Esophagus squamous epithelium (tissue), 5 donors: Measurements from ENCODE around the gene STXBP3. TPM values are rescaled to one million over a fixed set of nuclear protein-coding genes. Genes with fewer than 3 reads are reported as not detected.
A peak's percentile ranks its signal among the peaks of the same experiment; 100 is the strongest.

Source experiments
- DNase-seq: peaks from one replicate; lab custom pipeline; 2025; lab: John Stamatoyannopoulos, UW
- H3K27ac ChIP-seq, 4 donors: fragments of 200-600 bp; sonication (generic); one replicate each; pipeline ENCODE4 v1.5.1; 2016 to 2019; ENCODE audit warnings: mild to moderate bottlenecking in 1 of 4
- H3K27me3 ChIP-seq, 4 donors: fragments of 200-600 bp; sonication (generic); 1 replicate in 3 of 4; 2 replicates in 1 of 4; pipeline versions ENCODE4 v1.5.1 to v1.6.0; 2017 to 2021; ENCODE audit warnings: antibody characterized with exemption in 1 of 4
- H3K36me3 ChIP-seq, 3 donors: fragments of 200-600 bp; sonication (generic); one replicate each; pipeline ENCODE4 v1.5.1; 2016 to 2019
- H3K4me1 ChIP-seq, 3 donors: fragments of 200-600 bp; sonication (generic); one replicate each; pipeline ENCODE4 v1.5.1; 2017 to 2019
- H3K4me3 ChIP-seq, 4 donors: fragments of 200-600 bp; sonication (generic); 1 replicate in 3 of 4; 2 replicates in 1 of 4; pipeline ENCODE4 v1.5.1; 2016 to 2019; ENCODE audit warnings: mild to moderate bottlenecking in 2 of 4, moderate library complexity in 1 of 4
- H3K9me3 ChIP-seq, 3 donors: fragments of 200-600 bp; sonication (generic); one replicate each; pipeline ENCODE4 v1.5.1; 2016 to 2019
- CTCF ChIP-seq, 6 experiments: fragments of 450-650 bp in 4 of 6; fragments of 200-600 bp in 2 of 6; sonication (generic) in 2 of 6; IDR thresholded peaks; one replicate each; pipeline ENCODE4 v1.5.1; 2016 to 2019; ENCODE audit warnings: antibody characterized with exemption in 6 of 6, mild to moderate bottlenecking in 4 of 6, moderate library complexity in 4 of 6
- POLR2A ChIP-seq, 4 donors: fragments of 450-650 bp; IDR thresholded peaks; one replicate each; pipeline ENCODE4 v1.6.1; 2017; ENCODE audit warnings: antibody characterized with exemption in 4 of 4, mild to moderate bottlenecking in 4 of 4, moderate library complexity in 3 of 4
- WGBS, 2 donors: methylation state at CpG; one replicate each; pipeline ENCODE4 v1.1.5; 2018; 5-methylcytosine and 5-hydroxymethylcytosine counted together
- intact Hi-C: fragments of 100-400 bp; cut with DNase I; formaldehyde crosslinking; loops from one replicate; pipeline ENCODE4 v1.15.0; 2022
- total RNA-seq, 4 donors: library from RNA; depleted of rRNA; stranded (reverse); fragments of >200 nt; gene quantifications; one replicate each; pipeline ENCODE4 v1.1.0, GENCODE V29; 2016
- donor health status: DM: yes; HTN: yes; CAD: no.

Gene STXBP3
- total RNA-seq, 4 donors from 2014 or later, result 31.3 to 79.9 (median 45.3) TPM

- no peak for DNase-seq
- WGBS, 2 donors, result 90 to 100% methylated on average over 2 of the region's 2 CpGs
- no peak overlapping the region for H3K4me3 ChIP-seq
These were observed 86.5 kb downstream of the STXBP3 start for GRCh38 chr1:108832929-108833328.

GRCh38 chr1:108841703-108842102 is 95.2 kb downstream of the STXBP3 start:
- Histone ChIP-seq H3K9me3 (no peaks in the 10 kb centered on the region), H3K27me3 (no peaks in the 10 kb centered on the region), H3K4me3 (no peak overlapping the region), H3K36me3 (no peaks in the 10 kb centered on the region), H3K27ac (peak overlapping the region in 2 of 4 donors; percentile 27 to 46), H3K4me1 (peaks cover 0 to 33% (median 12%) of the 10 kb centered on the region in 3 donors)
- no peak for DNase-seq
- 38 to 44% methylated on average over 1 of the region's 1 CpG for WGBS, 2 donors
- intact Hi-C loops, result no loop called here
- TF ChIP-seq POLR2A (IDR thresholded peaks at IDR 0.05) (no peak), CTCF (IDR thresholded peaks at IDR 0.05) (no peak)

More at GRCh38 chr1:108832929-108833328, 86.5 kb downstream of the STXBP3 start:
- Histone ChIP-seq H3K9me3 (no peaks in the 10 kb centered on the region), H3K4me1 (peaks cover 20 to 46% (median 27%) of the 10 kb centered on the region in 3 donors), H3K27ac (no peak overlapping the region), H3K36me3 (no peaks in the 10 kb centered on the region), H3K27me3 (no peaks in the 10 kb centered on the region)
- TF ChIP-seq CTCF (IDR thresholded peaks at IDR 0.05) (no peak), POLR2A (IDR thresholded peaks at IDR 0.05) (no peak)
- intact Hi-C loops, result no loop called here

- no peak for TF ChIP-seq POLR2A (IDR thresholded peaks at IDR 0.05)
- no peak for TF ChIP-seq CTCF (IDR thresholded peaks at IDR 0.05)
- Histone ChIP-seq H3K4me3 (no peak overlapping the region), H3K27ac (peak overlapping the region in 1 of 4 donors; percentile 46), H3K27me3 (no peaks in the 10 kb centered on the region), H3K4me1 (peaks cover 0 to 34% (median 13%) of the 10 kb centered on the region in 3 donors), H3K9me3 (no peaks in the 10 kb centered on the region), H3K36me3 (no peaks in the 10 kb centered on the region)
- intact Hi-C loops, result no loop called here
- DNase-seq, result no peak
- 76 to 83% methylated on average over 3 of the region's 3 CpGs for WGBS, 2 donors
These were observed 96.2 kb downstream of the STXBP3 start for GRCh38 chr1:108842525-108843181.

DNA sequence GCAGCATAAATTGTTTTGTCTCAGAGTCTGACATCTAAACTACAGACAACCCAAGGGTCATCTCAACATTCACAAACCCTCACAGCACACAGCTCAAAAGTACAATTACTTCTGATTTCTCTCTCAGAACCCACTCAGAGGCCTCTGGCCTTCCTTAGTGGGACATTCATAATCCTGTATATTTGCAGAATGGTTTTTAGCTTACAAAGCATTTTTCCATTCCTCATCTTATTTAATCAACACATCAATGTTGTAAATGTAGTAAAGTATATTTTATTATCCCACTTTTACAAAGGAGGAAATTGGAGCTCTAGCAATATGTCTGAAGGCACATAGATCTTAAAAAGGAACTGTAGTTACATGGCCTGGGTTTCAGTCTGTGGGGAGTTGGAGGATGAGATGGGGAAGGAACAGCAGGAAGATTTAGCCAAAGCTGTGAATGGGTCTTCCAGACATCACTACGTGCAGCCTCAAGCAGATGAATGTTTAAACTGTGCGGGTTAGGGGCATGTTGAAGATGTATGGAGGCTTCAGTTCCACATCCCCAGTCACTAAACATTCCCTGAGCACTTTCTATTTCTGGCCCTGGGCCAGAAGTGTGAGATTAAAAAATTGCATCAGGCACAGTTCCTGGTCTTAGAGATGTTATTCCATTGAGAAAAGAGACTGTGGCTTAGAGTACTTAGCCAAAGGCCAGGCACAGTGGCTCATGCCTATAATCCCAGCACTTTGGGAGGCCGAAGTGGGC is 97.1 kb downstream of the STXBP3 start:
- no peak for DNase-seq
- intact Hi-C loops, result no loop called here

More for the DNA sequence above, 97.1 kb downstream of the STXBP3 start:
- Histone ChIP-seq H3K36me3 (no peaks in the 10 kb centered on the region), H3K27me3 (no peaks in the 10 kb centered on the region), H3K27ac (peak overlapping the region in 1 of 4 donors; percentile 5), H3K9me3 (no peaks in the 10 kb centered on the region), H3K4me3 (no peak overlapping the region), H3K4me1 (peaks cover 0 to 34% (median 13%) of the 10 kb centered on the region in 3 donors)
- WGBS, 2 donors, result 76 to 80% methylated on average over 2 to 3 of the region's 3 CpGs
- no peak for TF ChIP-seq POLR2A (IDR thresholded peaks at IDR 0.05)
- TF ChIP-seq CTCF (IDR thresholded peaks at IDR 0.05), result no peak
